ENCODE measurements around the gene RPP25L.

The RPP25L gene

DNA sequence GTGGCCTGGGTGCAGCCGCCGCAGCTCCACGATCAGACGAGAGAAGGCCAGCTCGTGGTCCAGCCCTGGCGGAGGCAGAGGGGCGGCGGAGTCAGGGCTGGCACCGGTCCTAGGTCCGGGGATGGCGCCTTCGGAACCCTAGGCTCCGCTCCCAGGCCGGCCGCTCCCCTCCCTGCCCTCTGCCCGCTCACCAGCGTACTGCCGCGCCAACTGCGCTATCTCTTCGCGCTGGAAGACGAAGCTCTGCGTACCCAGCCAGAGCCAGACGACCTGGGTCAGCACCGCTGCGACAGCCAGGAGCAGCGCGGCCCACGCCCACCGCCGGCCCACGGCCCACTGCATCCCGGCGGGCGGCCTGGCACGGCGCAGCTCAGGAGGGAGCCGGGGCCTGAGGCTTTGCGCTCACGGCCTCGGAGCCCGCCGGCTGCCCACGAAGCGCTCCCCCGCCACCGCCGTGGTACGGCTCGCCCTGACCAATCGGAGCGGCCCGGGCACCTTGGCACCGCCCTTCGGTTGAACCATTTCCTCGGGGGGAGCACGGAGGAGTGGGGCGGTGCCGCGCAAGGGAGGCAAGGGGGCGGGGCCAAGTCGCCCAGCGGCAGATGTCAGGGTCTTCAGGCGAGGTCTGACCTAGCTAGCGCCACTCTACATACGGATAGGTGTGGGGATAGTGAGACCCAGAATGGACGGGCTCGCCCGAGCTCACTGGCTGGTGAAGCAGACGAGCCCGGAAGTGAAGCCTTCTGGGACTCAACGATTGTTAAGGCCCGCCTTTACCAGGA, 25.6 kb upstream of the RPP25L start, which contains the start of gene SIGMAR1:
Gene SIGMAR1 (minus strand): TSS at position 432 of the 782 bp plus-strand sequence. CDS start 90 bp downstream, at position 342.
- peak; percentile 90 for DNase-seq

DNA sequence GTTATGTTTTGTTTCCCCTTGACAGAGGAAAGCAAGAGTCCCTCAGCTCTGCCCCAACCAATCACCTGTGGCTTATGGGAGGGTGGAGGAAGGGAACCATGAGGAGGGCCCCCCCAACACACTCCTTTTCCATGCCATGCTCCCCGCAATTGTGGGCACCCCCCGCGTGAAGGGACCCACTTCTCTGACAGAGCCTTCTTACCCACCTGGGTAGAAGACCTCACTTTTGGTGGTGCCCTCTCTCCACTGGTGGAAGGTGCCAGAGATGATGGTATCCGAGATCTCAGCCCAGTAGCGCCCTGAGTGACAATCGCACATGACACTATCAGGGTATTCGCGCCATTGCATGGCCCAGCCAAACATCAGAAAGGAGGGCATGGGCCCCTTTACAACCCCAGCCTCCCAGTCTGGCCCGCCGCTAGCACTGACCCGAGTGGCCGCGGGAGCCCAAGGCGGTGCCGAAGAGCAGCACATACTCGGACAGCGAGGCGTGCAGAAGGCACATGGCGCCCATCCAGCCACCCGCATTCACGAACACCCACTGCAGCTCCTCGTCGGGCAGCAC, 25.0 kb upstream of the RPP25L start:
- no peak for DNase-seq

DNA sequence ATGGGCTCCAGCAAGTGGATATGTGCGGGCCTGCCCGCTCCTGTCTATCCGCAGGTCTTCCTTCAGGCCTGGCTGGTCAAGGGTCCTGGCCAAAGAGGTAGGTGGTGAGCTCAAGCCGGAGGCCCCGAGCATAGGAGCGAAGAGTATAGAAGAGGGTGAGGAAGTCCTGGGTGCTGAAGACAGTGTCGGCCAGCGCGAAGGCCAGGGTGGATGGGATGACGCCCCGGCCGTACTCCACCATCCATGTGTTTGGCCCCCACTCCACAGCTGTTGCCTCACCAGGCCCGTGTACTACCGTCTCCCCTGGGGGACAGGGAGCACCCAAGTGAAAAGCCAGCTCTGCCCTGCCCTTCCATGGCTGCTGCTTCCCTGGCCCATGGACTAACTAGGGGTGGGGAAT, 23.7 kb upstream of the RPP25L start:
- DNase-seq, result no peak

DNA sequence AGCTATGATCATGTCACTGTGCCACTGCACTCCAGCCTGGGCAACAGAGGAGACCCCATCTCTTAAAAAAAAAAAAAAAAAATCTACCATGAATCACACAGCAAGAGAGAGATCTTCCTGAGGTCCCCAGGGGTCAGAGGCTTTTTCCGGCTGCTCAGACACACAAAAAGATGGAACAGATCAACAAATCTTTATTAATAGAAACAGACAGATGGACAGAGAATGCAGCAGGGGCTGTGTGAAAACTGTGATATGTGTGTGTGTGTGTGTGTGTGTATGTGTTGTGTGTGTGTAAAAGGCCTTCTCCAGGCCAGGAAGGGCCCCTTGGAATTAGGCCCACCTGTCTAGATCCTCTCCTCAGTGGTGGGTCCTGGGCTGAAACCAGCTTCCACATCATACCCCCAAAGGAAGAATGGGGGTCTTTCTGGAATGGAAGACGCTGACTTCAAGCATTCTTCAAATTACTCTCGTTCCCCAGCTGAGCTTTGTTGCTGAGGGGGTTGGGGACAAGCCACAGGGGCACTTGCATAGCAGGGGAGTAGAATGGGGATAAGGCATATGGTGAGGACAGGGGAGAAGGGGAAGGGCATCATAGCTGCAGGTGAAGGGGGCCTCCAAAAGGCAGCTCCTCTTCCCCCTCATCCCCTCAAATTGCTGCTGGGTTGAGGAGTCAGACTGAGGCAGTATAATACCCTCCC, 22.8 kb upstream of the RPP25L start:
- DNase-seq, result no peak

DNA sequence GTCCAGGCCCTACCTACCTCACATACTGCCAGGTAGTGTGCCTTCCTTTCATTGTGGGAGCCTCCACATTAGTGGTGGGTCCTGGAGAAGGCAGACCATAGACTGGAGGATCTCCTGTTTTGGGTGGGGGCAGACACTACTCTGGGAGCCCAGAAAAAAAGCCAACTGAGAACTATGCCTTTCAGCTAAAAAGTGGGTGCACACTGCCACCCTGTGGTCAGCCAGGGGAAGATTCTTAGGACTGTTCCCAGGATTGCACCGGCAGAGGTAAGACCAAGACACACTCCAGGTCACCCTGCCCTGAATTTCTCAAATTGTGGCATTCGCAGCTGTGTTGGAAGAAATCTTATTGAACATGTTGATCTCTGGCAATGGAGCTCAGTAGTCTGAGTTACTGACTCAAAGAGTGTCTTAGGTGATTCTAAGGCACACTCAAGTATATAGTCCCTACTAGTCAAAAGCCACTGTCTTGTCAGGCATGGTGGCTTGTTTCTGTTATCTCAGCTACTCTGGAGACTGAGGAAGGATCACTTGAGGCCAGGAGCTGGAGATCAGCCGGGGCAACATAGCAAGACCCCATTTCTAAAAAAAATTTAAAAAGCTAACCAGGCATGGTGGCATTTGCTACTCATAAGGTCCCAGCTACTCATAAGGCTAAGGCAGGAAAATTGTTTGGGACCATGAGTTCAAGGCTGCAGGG, 22.1 kb upstream of the RPP25L start:
- peak; percentile 78 for DNase-seq

DNA sequence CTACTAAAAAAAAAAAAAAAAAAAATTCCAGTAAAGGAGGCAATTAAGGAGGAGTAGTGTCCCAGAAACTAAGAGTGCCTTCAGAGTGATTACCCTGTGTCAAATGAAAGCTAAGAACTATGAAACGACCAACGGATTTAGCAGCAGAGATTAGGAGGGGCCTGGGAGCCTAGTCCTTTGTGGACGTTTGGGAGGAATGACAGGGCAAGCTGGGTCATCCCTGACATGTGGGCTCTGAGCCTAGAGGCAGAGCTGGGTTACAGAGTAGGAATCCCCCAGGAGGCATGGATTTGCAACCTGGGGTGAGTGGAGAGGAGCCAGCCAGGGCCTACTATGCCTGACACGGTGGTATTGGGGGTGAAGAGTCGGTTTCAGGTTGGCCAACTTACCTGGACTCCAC, 21.3 kb upstream of the RPP25L start:
- no peak for DNase-seq

DNA sequence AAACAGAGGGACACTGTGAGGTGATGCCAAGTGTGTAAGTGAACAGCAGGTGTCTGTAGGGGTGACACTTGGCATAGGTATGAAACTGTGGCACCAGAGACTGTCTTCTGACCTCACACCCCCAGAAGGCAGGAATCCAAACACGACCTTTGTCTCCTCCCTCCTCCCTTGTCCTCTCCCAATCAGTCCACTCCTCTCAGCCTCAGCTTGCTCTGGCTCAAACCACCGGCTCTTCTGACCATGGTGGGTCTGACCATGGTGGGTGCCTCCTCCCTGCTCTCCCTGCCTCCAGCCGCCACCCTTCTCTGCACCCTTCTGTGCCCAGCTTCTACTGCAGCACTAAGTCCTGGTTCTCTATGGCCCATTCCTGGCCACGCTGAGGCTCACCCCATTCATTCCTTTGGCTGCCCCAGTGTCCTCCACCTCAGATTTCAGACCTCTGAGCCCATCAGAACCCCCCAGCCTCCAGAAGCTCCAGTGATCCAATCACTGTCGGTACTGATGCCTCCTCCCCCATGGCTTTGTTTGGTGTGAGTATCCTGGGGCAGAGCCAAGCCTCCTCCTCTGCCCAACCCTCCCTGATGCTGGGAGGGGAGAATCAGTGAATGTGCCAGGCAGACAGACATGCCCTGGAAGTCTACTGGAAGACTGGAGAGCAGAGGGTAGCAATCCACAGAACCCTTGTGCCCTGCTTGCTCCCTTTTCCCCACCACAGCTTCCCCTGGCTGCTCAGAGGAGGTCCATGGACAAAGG, 18.7 kb upstream of the RPP25L start:
- no peak for DNase-seq

DNA sequence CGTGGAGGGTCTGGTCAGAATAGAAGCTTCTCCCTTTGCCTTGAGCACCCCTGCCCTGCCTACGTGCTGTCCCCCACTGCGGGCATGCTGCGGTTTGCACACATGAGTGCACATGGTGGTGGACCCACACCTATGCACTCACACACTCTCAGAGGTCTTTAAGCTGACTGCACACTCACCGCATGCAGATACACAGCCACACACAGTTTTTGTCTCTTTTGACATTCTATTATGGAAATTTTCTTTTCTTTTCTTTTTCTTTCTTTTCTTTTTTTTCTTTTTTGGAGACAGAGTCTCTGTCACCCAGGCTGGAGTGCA, 17.6 kb upstream of the RPP25L start:
- DNase-seq, result no peak

DNA sequence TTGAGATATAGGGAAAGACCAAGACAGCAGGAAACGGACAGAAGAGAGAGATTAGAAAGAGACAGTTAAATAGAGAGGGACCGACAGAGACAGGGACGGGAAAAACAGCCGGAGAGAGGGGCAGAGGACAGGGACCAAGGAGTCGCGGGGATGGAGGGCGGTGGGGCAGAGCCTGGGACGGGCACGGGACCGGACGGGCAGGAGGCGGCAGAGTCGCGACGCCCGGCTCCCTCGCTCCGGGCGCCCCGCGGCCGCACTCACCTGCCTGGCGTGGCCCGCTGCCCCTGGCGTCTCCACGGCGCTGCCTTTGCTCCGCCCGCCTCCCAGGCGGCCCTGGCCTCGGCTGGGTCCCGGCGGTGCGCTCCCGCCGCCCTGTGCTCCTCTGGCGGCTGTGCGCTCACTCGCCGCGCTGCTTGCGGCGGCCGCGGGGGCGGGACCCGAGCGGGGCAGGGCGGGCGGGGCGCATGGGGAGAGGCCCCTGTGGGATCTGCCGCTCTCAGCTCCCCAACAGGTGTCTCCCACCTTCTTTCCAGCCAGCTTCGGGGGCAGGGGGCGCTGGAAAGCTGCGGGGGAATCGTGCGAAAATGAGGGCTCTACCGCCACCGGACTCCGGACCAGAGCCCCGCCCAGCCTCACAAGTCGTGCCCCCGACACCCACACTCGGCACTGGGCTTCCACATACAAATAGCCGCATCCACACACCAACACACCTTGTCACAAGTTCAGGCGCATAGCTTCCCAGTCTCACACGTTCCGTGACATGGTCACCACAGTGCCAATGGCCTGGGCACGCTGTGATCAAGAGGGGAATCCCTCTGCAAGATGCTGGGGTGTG, 17.0 kb upstream of the RPP25L start, which contains the start of gene ARID3C:
Gene ARID3C (minus strand): TSS at position 411 of the 835 bp plus-strand sequence. CDS start 1,052 bp downstream, outside the sequence.
- DNase-seq, result peak; percentile 30

DNA sequence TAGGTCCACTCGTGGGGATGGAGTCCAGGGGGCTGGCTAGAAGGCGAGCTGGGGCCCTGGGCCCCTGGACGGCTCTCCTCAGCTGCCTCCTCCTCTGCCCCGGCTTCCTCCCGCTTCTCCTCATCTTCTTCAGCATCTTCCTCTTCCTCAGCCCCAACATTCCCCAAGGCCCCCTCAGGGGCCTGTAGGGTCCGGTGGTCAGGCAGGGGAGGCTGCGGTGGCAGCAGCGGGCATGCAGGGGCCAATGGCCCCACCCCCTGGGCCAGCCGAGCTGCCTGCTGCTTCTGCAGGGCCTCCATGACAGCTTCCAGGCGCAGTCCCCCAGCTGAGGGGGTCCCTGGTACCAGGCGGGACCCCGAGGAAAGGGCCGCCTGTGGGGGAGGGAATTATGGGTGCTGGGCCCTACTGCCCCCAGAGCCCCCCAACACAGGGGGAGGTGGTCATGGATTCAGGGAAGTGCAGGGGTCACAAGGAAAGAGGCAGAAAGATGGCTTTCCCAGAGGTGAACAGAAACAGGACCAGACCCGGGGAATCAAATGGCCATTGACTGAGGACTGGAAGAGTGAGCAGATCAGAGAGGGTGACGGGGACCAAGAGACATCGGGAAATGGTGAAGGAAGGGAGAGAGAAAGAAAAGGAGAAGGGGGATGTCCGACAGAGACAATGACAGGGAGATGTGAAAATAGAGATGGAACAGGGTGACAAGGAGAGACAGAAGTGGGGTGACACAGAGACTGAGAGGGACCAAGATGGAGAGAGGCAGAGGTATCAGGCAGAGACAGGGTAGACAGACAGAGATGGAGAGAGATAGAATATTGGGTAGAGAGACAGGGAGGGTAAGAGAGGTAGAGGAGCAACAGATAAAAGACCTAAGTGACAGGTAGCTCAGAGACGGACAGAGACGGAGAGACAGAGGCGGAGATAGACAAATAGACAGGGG, 16.1 kb upstream of the RPP25L start:
- no peak for DNase-seq

DNA sequence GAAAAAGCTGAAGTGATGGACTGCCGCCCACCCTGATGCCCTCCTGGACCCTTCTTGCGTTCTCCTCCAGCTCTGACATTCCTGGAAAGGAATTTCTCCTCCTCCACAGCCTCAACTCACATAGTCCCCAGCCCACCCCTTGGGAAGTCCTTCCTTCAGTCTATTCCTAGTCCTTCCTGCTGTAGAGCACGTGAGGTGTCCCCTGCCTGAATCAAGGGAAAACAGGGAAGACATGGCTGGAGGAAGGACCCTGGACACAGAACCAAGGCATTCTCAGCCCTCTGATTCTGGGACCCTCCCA, 13.2 kb upstream of the RPP25L start:
- DNase-seq, result no peak

DNA sequence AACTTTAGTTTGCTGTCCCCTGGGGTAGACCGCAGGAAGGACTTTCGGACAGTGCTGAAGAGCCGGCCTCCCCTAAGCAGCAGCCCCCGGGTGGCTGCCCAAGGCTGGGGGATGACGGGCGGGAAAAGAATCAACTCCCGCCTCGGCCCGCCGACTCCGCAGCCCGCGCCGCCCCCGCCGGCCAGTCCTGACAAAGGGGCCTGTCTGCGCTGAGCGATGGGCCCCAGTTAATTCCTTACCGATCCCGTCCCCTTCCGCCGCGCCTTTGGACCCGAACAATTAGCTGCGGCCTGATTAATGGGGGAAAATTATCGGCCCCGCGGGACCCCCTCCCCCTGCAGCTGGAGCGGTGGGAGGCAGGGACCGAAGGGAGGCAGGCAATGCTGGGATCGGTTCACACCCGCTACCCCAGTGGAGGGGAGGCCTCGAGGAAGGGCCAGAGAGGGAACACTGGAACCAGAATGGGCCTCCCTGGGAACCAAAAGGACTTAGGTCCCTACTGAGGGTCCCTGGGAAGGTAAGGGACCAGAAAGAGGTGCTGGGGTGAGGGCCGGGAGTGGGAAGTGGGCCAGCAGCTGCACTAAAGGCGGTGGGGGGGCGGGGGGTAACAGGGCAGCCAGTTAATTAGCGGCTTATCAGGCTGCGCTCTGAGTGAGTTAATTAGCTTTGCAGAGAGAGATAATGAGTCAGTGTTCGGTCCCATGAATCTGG, 12.7 kb upstream of the RPP25L start:
- DNase-seq, result no peak

DNA sequence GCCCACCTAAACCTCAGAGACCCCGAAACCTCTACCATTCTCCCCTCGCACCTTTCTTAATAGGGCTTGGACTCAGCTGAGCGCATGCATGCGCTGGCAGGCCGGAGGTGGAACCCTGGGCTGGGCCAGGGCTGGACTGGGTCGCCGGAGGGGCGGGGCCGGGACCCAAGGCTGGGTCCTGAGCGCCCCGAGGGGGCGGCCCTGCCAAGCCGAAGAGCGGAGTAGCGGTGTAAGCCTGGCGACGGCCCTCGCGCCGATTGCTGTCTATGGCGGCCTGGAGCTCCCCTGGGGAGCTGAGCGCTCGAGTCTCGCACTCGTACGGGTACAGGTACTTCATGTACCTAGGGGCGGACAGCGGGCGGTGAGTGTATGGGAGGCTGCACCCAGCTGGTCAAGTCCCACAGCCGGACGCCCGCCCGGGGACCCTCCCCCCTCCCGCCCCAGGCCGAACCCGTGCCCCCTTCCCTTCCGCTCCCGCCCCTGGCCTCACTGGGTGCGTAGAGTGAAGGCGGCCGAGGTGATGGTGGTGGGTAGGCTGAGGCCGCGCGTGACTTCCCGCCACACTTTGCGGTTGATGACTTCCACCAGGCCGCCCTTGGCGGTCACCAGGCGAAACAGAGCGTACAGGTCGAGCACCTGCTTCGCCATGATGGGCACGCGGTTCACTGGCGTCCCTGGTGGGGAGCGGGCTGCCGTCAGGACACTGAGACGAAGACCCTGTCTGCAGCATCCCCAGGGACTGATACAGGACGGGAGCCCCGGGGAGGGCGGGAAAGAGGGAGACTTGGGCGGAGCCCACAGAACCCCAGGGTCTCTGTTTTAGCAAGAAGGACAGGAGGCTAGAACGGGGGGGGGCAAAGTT, 11.7 kb upstream of the RPP25L start:
- peak; percentile 24 for DNase-seq

DNA sequence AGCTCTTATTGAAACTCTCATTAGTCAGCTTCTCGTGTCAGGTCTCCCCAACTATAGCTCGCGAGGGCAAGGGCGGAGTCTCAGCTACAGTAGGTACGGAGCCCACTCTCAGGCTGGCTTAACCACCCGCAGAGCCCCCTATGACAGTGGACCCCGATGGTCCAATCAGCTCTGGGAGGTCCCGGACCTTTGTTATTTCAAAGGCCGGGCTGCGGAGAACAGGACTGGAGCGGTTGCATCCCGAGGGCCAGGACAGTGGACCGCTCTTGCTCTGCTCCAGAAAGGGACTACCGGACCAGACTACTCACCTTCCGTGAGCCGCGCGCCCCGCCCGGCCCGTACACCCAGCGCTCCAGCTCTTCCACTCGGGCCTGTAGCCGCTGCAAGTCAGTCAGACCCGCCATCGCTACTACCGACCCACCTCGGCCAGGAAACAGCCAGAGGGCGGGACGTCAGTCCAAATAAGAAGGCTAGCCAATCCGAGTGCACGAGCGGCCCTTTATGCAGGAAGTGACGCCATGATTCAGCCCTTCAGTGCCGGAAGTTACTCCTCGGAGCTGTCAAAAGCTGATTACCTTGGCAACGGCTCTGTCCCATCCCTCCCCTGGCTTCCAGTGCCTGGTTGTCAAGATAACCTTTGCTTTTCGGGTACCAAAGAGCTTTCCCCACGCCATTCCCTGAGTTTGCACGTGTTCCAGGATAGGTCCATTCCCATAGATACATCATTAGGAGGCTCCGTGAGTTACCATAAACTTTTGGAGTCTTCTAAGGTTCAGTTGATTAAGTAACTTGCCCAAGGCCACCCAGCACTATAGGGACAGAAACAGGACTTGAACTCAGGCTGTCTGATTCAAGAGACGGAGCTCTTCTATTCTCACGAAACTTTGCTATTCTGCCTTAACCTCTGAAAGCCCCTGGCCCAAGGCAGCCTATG, 8.4 kb upstream of the RPP25L start, which contains the start of gene DCTN3:
Gene DCTN3 (minus strand): TSS at position 435 of the 934 bp plus-strand sequence. CDS start 31 bp downstream, at position 404.
- DNase-seq, result peak; percentile 95

DNA sequence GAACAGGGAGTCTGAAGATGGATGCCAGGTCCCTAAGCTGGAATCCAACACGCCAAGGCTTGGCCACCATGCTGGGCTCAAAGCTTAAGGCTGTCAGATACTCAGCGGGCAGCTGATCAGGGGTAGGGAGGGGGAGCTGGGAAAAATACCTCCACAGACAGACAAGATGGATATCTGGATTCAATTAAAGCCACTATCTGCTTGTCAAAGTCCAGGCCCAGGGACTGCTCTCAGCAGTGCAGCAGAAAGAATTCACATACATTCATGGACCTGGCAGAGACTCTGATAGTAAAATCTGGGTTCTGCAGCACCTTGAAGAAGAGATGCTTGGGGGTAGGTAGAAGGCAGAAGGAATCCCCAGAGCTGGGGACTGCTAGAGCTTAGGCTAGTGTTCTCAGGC, 3.2 kb upstream of the RPP25L start:
- DNase-seq, result no peak

DNA sequence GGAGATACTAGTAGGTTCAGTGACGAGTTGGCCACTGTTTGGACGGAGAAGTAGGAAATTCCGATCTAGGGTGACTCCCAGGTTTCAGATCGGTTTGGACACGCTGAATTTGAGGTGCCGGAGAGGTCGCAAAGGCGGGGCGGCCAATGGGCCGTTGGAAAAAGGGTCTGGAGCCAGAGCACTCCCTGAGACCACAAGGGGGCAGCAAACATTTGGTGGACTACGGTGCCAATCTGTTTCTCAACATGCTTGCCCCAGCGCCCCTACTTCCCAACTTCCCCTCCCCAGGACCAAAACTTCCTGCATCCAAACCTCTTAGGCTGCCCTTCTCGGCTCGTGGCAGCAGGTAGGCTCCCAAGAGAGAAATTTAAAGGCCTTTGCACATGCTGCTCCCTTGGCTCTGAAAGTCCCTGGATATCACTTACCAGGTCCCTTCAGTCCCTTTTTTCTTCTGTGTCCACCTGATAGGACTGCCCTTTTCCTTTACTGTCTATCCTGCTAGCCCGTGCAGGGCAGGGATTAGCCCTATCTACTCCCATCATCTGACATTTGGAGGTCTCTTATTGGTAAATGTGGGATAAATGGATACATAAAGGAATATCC, 992 bp upstream of the RPP25L start:
- DNase-seq, result peak; percentile 69

DNA sequence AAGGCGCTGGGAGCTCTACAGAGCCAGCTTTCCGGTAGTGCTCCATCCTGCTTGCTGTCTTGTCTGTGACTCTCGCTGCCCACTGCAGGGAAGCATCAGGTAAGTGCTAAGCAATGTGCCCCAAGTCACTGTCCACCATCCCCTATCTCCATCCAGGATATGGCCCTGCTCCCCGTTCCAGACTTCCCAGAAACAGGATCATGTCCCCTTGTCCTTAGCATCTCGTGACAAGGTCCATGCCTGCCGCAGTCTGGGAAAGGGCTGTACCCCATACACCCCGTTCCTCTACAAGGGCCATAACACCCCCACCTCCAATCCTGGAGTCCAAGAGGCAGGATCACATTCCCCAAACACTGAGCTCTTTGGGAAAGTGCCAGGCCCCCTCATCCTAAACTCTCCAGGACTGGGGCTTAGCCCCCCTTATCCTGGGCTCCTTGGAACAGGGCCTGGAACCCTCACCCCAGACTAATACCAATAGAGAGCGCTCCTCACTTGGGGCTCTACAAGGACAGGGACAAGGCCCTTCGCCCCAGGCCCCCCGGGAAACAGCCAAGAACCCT, 566 bp downstream of the RPP25L start:
- no peak for DNase-seq
